Glomerular endothelial cell (primary cell): ENCODE results near the gene NLGN1. TPM values are rescaled to one million over a fixed set of nuclear protein-coding genes. Genes with fewer than 3 reads are reported as not detected.

ENCODE experiments used
- DNase-seq: peaks from one replicate; pipeline ENCODE4 v3.0.0-alpha.2; 2011; ENCODE audit warnings: low read depth, low spot score; ENCODE audit errors: extremely low read depth
- total RNA-seq: library from RNA; depleted of rRNA; stranded (reverse); fragments of >200 nt; gene quantifications from 2 replicates; pipeline ENCODE4 v1.2.3, GENCODE V29; 2015

The NLGN1 gene
- total RNA-seq, 1 donor from 2014 or later = 3.0 TPM

DNA sequence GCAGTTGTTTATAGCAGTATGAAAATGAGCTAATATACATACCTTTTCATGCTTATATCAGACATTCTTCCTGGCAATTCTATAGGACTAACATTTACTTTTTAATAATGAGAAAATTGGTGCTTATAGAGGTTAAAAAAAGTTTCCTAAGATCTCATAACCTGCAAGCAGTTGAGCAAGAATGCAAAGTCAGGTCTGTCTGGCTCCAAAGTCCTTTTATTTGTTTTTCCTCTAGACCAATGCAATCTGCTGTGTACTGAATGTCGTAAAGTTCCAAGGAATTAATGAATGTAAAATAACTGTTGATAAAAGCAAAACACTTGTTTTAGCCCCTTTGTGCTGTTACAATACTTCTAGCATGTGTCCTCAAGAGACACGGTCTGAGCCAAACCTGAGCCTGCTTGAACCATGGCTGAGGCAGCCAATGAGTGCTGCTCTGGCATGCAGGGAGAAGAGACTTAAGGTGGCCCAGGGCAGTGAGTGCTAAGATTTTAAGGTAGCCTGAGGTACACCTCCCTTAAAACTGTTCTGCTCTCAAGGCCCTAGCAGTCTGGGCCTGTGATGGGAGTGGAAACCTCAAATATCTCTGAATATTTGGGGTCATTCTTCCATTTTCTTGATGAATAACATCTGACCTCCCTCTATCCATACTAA, 906.5 kb downstream of the NLGN1 start:
- DNase-seq = no peak

DNA sequence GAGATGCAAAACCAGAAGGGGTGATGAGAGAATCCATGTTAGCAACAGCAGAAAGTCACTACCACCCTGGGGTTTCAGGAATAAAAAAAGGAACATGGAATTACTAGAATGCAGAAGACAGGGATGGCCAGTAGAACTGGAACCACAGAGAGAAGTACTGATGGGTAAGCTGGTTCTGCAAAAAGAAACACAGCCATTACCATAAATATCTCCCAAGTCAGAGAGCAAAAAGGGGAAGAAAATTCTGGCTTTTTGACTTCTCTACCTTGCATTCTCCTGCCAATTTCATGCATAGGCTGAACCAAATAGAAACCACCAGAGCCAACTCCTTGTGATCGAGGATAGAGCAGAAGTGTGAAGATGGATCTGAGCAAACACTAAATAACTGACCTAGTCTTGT, 911.2 kb downstream of the NLGN1 start:
- DNase-seq = no peak

DNA sequence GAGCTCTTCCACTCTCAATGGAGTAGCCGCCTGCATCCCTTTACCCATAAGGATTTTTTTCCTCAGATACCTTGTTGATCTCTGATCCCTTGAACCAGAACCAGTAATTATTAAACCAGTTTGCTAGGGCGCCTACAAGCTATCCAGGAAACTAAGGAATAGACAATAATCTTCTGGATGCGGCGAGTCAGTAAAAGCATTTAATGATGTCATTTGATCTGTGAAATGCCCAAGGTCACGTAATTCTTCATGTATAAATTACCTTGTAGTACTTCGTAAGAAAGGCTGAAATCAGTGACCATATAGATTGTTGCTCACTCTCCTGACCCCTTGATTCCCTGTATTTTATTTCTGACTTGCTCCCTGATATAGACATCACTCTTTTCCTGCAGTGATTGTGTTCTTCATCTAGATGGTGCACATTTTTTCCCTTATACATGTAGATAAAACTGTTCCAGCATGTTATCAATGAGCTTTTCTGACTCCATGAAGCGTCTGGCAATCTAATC, 913.0 kb downstream of the NLGN1 start:
- no peak for DNase-seq

DNA sequence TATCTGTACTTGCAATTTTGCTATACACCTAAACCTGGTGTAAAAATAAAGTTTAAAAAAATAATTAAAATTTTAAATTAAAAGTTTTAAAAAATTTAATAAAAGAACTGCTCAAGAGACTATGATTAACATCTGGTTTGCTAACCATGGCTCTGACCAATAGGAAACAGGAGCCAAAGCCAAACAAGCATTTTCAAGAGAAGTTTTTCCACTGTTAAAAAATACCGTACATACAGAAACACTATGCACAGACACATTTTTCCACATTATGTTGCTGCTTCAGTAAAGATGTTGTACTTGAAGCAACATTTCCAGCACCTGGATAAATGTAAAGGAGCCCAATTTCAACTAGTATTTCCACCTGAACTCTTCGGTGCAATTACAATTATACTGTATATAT, 917.7 kb downstream of the NLGN1 start:
- DNase-seq = no peak

DNA sequence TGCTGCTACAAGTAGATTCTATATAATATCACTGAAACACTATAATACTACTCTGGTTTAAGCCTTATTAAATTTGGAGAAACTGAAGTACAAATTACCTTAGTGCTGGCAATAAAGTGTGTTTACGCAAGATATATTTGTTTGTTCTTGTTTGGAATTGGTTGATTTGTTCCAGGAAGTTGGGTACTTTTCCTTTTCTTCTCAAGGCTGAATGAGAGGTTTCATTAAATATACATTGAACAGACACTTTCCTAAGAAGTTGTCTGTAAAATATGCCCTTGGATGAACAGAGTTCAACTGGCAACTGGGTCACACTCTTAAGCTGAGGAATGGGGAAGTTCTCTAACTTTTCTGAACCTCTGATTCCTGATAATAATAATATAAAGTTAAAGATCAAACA, 919.5 kb downstream of the NLGN1 start:
- DNase-seq = no peak

DNA sequence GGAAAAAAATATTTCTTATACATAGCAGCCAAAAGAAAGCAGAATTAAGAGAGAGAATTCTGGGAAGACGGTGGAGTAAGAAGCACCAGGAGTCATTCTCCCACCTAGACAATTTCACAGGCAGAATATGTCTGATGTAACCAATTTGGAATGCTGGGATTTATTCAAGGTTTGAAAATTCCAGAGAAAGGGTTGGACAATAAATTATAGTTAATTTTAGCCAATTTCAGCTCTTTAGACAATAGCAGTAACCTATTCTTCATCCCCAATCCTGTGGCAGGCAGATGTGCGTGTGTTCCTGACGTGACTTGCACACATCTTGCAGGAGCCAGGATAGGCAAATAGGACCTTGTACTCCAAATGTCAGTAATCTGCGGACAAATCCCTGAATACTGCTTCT, 920.6 kb downstream of the NLGN1 start:
- no peak for DNase-seq

DNA sequence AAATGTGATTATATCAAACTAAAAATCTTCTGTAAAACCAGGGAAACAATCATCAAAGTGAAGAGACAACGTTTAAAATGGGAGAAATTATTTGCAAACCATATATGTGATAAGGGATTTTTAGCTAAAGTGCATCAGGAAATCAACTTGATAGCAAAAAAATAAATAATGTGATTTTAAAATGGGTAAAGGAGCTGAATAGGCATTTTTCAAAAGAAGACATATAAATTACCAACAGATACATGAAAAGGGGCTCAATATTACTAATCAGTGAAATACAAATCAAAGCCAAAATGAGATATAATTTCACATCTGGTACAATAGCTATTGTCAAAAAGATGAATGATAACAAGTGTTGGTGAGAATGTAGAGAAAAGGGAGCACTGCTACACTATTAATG, 924.0 kb downstream of the NLGN1 start:
- DNase-seq = no peak

DNA sequence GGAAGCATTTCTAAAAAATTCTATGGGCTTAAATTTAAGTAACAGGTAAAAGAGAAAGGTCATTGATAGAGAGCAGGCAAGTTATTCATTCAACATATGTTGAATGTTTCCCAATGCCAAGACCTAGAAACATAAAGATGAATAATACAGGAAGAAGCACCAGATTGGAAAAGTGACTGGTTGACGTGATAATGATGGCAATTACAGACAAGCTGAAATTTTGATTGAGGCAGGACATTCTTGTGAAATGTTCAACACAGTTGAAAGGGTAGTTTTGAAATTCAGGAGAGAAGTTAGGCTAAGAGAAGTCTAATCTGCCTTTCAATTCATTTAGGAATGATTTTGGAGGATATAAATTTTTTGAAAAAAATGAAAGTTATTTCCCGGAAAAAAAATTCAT, 925.2 kb downstream of the NLGN1 start:
- DNase-seq = no peak

DNA sequence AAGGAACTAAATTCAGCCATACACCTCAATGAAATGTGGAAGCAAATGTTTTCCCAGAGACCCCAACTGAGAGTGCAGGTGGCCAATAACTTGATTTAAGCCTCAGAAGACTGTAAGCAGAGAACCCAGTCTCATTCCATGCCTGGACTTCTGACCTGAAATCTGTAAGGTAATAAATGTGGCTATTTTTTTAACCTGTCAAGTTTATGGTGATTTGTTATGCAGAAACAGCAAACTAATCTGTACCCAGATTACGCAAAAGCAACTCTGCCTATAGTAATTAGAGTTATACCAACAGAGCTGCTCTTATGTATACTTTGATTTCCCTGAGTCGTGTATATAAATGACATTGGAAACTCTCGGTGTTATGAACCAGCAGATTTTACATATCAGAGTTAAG, 927.6 kb downstream of the NLGN1 start:
- no peak for DNase-seq

DNA sequence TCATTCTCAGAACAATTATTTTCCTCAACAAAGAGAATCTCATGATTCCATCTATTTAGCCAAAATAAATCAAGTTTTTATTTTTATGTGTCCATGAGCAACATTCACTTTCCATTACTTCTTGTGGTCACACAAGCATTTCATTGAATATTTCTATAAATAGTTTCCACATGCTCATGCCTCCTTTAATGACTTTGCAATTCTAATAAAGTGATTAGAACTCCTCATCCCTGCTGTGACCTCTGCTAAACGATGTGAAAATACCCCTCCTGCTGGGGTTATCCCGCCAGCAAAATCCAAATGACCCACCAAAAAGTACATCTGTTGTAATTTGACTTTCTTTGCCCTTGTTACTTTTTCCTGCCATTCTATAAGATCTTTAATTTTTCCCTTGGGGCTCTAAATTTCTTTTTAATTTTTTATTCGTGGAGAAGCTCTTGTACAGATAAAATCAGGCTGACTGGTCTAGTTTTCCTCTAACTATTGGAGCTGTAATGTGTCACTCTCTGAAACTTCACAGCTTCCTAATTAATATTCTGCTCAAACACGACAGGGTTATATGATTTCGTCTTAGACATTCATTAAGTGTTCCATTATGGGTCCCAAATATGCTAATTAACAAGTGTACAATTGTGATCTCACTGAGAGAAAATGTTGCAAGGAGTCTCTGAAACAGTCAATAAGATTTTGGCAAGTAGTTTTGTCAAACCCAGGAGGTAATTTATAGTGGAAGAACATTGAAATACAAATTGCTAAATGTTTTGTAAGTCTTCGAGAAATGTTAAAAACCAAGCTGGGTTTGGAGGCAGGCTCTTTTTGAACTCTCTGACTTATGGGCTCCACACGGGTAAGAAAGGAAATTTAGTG, 928.5 kb downstream of the NLGN1 start:
- no peak for DNase-seq

DNA sequence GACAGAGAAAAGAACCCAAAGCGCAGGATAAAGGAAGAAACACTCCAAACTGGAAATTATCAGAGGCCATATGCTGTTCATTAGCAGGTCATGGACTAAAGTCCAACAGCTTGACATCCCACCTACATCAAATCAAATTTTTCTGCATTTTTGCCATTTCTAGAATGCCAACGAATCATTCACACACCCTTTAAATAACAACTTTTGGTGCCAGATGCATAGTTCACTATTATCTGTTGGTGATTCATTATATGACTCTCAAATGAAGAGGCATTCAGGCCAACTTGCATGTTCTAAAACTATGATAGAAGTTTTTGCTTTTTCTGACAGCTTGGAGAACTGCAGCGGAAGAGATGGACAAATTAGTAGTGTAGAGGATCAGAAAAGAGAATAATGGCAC, 931.8 kb downstream of the NLGN1 start:
- no peak for DNase-seq

DNA sequence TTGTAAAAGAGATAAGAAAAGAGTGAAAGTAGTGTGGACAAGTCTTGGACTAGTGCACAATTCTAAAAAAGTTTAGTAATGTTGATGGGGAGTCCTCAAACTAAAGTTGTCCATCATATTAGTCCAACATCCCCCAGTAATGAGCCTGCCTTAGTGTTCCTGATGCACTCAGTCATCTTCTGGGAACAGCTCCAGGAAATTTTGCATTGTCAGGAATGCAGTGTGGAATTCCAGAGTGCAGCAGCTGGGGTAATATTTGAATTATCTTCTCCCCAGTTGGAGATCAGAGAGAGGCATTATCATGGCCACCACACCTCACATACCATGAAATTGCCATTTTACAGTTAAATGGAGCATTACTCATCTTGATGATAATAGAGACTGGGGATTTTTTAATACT, 932.8 kb downstream of the NLGN1 start:
- no peak for DNase-seq

DNA sequence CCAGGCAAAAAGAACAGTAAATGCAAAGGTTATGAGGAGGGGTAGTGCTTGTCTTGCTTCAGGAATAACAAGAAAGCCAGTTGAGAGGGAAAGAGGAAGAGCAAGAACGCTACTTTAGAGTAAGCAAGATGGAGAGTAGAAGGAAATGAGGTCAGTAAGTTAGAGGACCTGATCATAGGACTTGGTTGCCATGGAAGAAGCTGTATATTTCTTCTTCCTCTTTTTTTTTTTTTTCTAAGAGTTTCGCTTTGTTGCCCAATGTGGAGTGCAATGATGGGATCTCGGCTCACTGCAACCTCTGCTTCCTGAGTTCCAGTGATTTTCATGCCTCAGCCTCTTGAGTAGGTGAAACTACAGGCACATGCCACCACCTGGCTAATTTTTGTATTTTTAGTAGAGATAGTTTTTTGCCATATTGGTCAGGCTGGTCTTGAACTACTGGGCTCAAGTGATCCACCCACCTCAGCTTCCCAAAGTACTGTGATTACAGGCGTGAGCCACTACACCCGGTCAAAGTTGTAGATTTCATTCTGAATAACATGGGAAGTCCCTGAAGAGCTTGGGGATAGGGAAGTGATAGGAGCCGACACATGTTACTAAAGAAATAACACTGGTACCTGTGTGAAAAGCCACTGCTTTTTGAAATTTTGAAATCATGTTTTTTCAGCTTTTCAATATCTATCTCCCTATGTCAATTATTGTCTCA, 933.7 kb downstream of the NLGN1 start:
- no peak for DNase-seq

DNA sequence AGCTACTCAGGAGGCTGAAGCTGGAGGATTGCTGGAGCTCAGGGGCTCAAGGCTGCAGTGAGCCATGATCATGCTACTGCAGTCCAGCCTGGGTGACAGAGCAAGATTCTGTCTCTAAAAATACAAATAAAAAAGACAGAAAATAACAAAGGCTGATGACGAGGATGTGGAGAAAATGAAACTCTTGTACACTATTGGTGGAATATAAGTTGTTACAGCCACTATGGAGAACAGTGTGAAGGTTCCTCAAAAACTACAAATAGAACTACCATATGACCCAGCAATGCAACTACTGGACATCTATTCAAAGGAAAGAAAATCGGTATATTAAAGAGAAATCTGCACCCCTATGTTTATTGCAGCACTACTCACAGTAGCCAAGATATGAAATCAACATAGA, 934.8 kb downstream of the NLGN1 start:
- no peak for DNase-seq

DNA sequence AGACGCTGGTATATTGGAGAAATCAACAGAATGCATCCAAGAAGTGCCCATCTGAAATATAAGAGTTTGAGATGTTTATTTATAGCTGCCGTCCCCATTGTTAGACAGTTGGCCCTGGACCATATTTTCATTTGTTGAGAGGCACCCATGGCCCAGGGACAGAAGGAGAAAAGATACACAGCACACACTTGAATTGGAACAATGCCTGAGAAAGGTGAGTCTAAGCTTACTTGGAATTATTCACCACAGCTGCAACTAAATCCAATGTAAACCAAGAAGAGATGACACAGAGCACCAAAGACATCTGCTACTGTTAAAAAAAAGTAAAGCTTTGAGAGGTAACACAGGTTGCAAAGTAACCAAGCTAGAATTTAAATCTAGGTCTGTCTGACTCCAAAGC, 936.1 kb downstream of the NLGN1 start:
- DNase-seq = no peak

DNA sequence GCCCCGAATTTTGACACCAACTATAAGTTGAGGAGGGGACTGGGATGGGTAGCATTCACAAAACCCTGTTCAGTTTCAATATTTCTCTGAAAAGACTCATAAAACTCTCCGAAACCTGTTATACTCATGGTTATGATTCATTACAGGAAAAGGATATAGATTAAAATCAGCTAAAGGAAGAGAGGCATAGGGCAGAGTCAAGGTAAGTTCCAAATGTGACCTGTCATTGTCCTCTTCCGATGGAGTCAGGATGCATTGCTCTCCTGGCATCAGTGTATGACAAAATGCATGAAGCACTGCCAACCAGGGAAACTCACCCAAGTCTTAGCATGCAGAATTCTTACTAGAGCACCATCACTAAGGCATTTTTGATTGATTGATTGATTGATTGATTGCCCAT, 936.6 kb downstream of the NLGN1 start:
- DNase-seq = no peak

DNA sequence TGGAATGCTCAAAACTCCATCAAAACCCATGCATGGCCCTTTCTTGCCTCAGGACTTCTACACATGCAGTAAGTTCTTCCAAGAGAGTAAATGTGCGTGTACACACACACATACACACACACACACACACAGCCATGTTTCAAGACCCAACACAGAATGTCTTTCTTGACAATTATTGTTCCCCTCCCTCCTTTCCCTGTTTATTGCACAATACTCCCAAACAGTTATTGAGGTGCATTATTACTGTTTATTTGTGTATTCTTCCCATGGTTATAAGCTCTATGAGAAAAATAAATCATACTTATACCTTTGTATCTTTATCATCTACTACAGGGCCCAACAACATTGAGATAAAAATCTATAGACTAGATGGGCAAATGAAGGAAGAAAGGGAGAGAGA, 937.8 kb downstream of the NLGN1 start:
- no peak for DNase-seq

DNA sequence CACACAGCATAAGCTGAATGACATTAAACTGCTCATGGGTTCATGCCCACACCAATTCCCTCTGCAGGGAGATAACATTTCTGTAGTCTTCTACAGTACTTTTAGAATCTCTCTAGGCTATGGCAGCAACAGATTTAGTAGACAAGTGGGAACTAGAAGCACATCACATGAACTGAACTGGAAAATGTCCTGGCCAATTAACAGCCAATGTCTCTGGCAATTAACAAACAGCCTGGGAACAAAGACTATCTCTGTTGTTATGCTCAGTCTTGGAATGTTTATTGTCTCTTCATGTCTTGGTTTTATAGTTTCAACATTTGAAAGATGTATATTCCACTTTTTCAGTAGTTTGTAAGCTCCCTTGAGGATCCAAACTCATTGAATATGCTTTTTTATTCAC, 938.4 kb downstream of the NLGN1 start:
- no peak for DNase-seq
